22Rv1 (cell line): ENCODE data around the gene IZUMO1R.

Source experiments
- H3K27ac ChIP-seq: fragments of 450-650 bp; 2 replicates; pipeline ENCODE4 v1.5.1; 2017
- CTCF ChIP-seq: fragments of 450-650 bp; IDR thresholded peaks from 2 replicates; pipeline ENCODE4 v1.5.1; 2017; ENCODE audit warnings: mild to moderate bottlenecking
- ZFX ChIP-seq: fragments of 450-650 bp; IDR thresholded peaks from 2 replicates; pipeline ENCODE4 v1.6.1; 2017; ENCODE audit warnings: antibody characterized with exemption, borderline replicate concordance

The IZUMO1R gene

GRCh38 chr11:94308024-94308423, 3.6 kb downstream of the IZUMO1R start:
- H3K27ac ChIP-seq = no peak overlapping the region
- no peak for TF ChIP-seq CTCF
- no peak for TF ChIP-seq ZFX

GRCh38 chr11:94309757-94310156, 5.4 kb downstream of the IZUMO1R start:
- H3K27ac ChIP-seq = no peak overlapping the region
- TF ChIP-seq CTCF (no peak), ZFX (no peak)

GRCh38 chr11:94310191-94310875, 6.0 kb downstream of the IZUMO1R start:
- TF ChIP-seq ZFX = no peak
- TF ChIP-seq CTCF = no peak
- no peak overlapping the region for H3K27ac ChIP-seq

- TF ChIP-seq ZFX (no peak), CTCF (no peak)
- no peak overlapping the region for H3K27ac ChIP-seq
Observed at GRCh38 chr11:94312339-94312738, 8.0 kb downstream of the IZUMO1R start.

GRCh38 chr11:94314064-94314463, 9.7 kb downstream of the IZUMO1R start:
- no peak for TF ChIP-seq ZFX
- TF ChIP-seq CTCF = no peak
- no peak overlapping the region for H3K27ac ChIP-seq

- no peak overlapping the region for H3K27ac ChIP-seq
- TF ChIP-seq CTCF (no peak), ZFX (no peak)
Observed at GRCh38 chr11:94315664-94316063, 11.3 kb downstream of the IZUMO1R start.

GRCh38 chr11:94322501-94322900, 18.1 kb downstream of the IZUMO1R start:
- no peak overlapping the region for H3K27ac ChIP-seq
- no peak for TF ChIP-seq CTCF
- TF ChIP-seq ZFX = no peak
